ENCODE measurements around the gene TRAPPC2.

GRCh38 chrX:13717700-13718472, 16.5 kb downstream of the TRAPPC2 start:
- TF ChIP-seq EZH2 (IDR thresholded peaks at IDR 0.05; ENCODE audit: borderline replicate concordance, low read depth, low read length, poor library complexity, severe bottlenecking) (no peak), CTCF (conservative IDR thresholded peaks at IDR 0.05; ENCODE audit: low read depth, low read length) (no peak)
